Colonic mucosa (tissue), 4 donors: ENCODE measurements around the gene ADAMTS14. TPM values are rescaled to one million over a fixed set of nuclear protein-coding genes. Genes with fewer than 3 reads are reported as not detected.
"Not testable (repeated sequence)": the region's sequence is repeated elsewhere in the genome, so short reads cannot be mapped to it uniquely, and the experiment has no call there.

ENCODE experiments used
- DNase-seq: peaks from one replicate; pipeline ENCODE4 v3.0.0-alpha.2; 2020
- H3K27ac ChIP-seq: fragments of 200-600 bp; one replicate; pipeline ENCODE4 v1.8.0; 2021
- H3K27me3 ChIP-seq: fragments of 200-600 bp; one replicate; pipeline ENCODE4 v1.8.0; 2021
- H3K36me3 ChIP-seq: fragments of 200-600 bp; one replicate; pipeline ENCODE4 v1.8.0; 2021
- H3K4me1 ChIP-seq: fragments of 200-600 bp; one replicate; pipeline ENCODE4 v1.8.0; 2021; ENCODE audit warnings: mild to moderate bottlenecking
- H3K4me3 ChIP-seq: fragments of 200-600 bp; one replicate; pipeline ENCODE4 v1.8.0; 2021
- H3K9ac ChIP-seq, 2 donors: one replicate each; pipeline ENCODE4 v1.7.0; 2013; ENCODE audit warnings: control low read depth in 2 of 2, low read depth in 2 of 2, low read length in 2 of 2
- H3K9me3 ChIP-seq: fragments of 200-600 bp; one replicate; pipeline ENCODE4 v1.8.0; 2021
- intact Hi-C: fragments of 100-400 bp; cut with DNase I; formaldehyde crosslinking; loops from one replicate; pipeline ENCODE4 v1.14.1; 2022
- total RNA-seq, 2 donors: library from RNA; stranded (reverse); fragmentation: NEBNext Ultra II Directional in 1 of 2; extraction: Animal tissue kit (Norgen Biotek cat#: 25700) in 1 of 2; gene quantifications; one replicate each; pipeline ENCODE4 v1.2.1, GENCODE V29; 2021
- TF ChIP-seq, protein P1 (sequence below): fragments of 200-600 bp; IDR thresholded peaks from one replicate; pipeline ENCODE4 v1.8.0; 2022; ENCODE audit warnings: antibody characterized with exemption, mild to moderate bottlenecking
- donor health status: healthy.
- donor health status: DM: no; HTN: no; CAD: no.
- donor health status: DM: no; HTN: no; CAD: no.

ADAMTS14 gene
- total RNA-seq, 2 donors from 2014 or later = 0.93 to 1.5 TPM

DNA sequence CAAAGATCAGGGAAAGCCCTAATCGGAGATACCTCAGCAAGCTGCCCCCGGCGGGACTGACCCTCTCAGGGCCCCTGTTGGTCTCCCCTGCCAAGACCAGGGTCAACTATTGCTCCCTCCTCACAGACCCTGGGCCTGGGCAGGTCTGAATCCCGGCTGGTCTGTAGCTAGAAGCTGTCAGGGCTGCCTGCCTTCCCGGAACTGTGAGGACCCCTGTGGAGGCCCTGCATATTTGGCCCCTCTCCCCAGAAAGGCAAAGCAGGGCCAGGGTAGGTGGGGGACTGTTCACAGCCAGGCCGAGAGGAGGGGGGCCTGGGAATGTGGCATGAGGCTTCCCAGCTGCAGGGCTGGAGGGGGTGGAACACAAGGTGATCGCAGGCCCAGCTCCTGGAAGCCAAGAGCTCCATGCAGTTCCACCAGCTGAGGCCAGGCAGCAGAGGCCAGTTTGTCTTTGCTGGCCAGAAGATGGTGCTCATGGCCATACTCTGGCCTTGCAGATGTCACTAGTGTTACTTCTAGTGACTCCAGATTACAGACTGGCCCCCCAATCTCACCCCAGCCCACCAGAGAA lies 88.8 kb downstream of the ADAMTS14 start:
- intact Hi-C loops = no loop called here
- TF ChIP-seq, protein P1, sequence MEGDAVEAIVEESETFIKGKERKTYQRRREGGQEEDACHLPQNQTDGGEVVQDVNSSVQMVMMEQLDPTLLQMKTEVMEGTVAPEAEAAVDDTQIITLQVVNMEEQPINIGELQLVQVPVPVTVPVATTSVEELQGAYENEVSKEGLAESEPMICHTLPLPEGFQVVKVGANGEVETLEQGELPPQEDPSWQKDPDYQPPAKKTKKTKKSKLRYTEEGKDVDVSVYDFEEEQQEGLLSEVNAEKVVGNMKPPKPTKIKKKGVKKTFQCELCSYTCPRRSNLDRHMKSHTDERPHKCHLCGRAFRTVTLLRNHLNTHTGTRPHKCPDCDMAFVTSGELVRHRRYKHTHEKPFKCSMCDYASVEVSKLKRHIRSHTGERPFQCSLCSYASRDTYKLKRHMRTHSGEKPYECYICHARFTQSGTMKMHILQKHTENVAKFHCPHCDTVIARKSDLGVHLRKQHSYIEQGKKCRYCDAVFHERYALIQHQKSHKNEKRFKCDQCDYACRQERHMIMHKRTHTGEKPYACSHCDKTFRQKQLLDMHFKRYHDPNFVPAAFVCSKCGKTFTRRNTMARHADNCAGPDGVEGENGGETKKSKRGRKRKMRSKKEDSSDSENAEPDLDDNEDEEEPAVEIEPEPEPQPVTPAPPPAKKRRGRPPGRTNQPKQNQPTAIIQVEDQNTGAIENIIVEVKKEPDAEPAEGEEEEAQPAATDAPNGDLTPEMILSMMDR = no peak
- Histone ChIP-seq H3K9ac (no peak overlapping the region), H3K9me3 (no peaks in the 10 kb centered on the region), H3K4me3 (no peak overlapping the region), H3K27ac (no peak overlapping the region), H3K27me3 (no peaks in the 10 kb centered on the region), H3K4me1 (no peaks in the 10 kb centered on the region), H3K36me3 (no peaks in the 10 kb centered on the region)
- DNase-seq = no peak

DNA sequence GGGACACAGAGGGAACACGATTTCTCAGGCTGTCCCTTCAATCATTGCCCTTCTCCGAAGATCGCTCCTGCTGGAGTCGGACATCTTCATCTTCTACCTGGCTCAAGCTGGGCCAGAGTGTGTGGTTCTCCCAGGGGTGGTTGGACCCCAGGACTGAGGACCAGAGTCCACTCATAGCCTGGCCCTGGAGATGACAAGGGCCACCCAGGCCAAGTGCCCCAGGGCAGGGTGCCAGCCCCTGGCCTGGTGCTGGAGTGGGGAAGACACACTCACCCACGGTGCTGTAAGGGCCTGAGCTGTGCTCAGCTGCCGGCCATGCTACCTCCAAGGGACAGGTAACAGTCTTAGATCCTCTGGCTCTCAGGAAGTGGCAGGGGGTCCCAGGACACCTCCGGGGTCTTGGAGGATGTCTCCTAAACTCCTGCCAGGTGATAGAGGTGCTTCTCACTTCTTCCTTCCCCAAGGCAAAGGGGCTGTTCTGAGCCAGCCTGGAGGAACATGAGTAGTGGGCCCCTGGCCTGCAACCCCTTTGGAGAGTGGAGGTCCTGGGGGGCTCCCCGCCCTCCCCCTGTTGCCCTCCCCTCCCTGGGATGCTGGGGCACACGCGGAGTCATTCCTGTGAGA lies 89.5 kb downstream of the ADAMTS14 start:
- intact Hi-C loops = no loop called here
- Histone ChIP-seq H3K4me3 (no peak overlapping the region), H3K27me3 (no peaks in the 10 kb centered on the region), H3K4me1 (no peaks in the 10 kb centered on the region), H3K27ac (no peak overlapping the region), H3K36me3 (no peaks in the 10 kb centered on the region), H3K9ac (no peak overlapping the region), H3K9me3 (no peaks in the 10 kb centered on the region)
- TF ChIP-seq, protein P1 = no peak
- no peak for DNase-seq

DNA sequence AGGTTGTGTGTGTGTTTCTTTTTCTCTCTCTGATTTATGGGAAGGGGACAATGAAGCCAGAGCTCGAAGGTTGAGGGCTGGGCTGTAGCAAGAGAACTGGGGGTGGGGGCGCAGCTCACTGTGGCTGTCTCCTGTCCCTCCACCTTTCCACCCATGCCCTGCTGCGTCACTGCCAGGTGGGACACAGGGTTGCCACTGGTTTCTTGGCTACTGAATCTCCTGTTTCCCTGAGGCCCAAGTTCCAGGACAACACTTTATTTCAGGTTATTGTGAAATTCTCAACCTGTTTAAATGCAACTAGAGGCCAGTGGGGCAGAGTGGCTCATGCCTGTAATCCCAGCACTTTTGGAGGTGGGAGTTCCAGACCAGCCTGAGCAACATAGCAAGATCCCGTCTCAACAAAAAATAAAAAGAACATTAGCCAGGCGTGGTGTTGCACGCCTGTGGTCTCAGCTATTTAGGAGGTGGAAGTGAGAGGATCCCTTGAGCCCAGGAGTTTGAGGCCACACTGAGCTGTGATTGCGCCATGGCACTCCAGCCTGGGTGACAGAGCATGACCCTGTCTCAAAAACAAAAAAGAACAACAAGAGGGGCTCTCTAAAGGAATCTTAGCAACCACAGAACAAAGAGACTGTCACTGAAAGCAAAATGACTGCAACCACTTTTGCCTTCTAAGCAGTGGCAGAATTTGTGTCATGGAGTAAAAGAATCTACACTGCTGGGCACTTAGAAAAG lies 90.3 kb downstream of the ADAMTS14 start:
- no peak overlapping the region for H3K27ac ChIP-seq
- no peaks in the 10 kb centered on the region for H3K36me3 ChIP-seq
- intact Hi-C loops = no loop called here
- H3K27me3 ChIP-seq = no peaks in the 10 kb centered on the region
- no peaks in the 10 kb centered on the region for H3K9me3 ChIP-seq
- no peak for DNase-seq
- H3K4me3 ChIP-seq = no peak overlapping the region
- H3K9ac ChIP-seq = no peak overlapping the region
- no peaks in the 10 kb centered on the region for H3K4me1 ChIP-seq
- TF ChIP-seq, protein P1 = no peak

DNA sequence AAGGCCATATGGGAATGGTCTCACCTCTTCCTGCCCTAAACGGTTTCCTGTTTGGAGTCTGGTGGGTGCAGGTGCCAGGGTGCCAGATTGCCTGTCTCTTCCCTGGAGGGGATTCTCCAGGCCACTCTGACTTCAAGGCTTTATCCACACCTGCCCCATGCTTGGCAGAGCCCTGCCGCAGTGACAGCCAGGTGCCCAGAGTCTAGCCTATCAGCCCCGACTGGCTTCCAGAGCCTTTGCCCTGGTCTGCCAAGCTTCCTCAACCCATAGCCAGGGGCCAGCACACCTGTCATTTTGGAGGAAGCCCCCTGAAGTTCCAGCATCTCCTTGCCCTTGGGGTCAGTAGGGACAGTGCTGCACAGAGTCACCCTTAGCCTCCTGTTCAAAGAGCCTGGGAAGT lies 91.3 kb downstream of the ADAMTS14 start:
- H3K27me3 ChIP-seq = no peaks in the 10 kb centered on the region
- no peaks in the 10 kb centered on the region for H3K36me3 ChIP-seq
- H3K9ac ChIP-seq = no peak overlapping the region
- intact Hi-C loops = no loop called here
- DNase-seq = no peak
- H3K4me3 ChIP-seq = no peak overlapping the region
- H3K4me1 ChIP-seq = no peaks in the 10 kb centered on the region
- no peak overlapping the region for H3K27ac ChIP-seq
- TF ChIP-seq, protein P1 = no peak
- no peaks in the 10 kb centered on the region for H3K9me3 ChIP-seq

DNA sequence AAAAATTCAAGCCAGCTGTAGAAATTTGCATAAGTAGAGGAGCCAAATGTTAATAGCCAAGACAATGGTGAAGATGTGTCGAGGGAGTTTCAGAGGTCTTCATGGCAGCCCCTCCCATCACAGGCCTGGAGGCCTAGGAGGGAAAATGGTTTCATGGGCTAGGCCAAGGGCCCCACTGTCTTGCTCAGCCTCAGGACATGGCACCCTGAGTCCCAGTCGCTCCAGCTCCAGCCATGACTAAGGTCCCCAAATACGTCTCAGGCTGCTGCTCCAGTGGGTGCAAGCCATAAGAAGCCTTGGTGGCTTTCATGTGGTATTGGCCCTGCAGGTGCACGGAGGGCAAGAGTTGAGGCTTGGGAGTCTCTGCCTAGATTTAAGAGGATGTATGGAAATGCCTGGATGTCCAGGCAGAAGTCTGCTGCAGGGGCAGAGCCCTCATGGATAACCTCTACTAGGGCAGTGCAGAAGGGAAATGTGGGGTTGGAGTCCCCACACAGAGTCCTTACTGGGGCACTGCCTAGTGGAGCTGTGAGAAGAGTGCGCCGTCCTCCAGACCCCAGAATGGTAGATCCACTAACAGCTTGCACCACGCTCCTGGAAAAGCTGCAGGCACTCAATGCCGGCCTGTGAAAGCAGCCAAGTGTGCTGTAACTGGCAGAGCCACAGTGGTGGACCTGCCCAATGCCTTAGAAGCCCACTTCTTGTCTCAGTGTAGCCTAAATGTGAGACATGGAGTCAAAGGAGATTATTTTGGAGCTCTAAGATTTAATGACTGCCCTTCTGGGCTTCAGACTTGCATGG lies 93.7 kb downstream of the ADAMTS14 start:
- TF ChIP-seq, protein P1 = no peak
- Histone ChIP-seq H3K27ac (no peak overlapping the region), H3K9me3 (no peaks in the 10 kb centered on the region), H3K36me3 (no peaks in the 10 kb centered on the region), H3K4me1 (no peaks in the 10 kb centered on the region), H3K4me3 (no peak overlapping the region), H3K9ac (no peak overlapping the region), H3K27me3 (no peaks in the 10 kb centered on the region)
- no peak for DNase-seq
- intact Hi-C loops = no loop called here

DNA sequence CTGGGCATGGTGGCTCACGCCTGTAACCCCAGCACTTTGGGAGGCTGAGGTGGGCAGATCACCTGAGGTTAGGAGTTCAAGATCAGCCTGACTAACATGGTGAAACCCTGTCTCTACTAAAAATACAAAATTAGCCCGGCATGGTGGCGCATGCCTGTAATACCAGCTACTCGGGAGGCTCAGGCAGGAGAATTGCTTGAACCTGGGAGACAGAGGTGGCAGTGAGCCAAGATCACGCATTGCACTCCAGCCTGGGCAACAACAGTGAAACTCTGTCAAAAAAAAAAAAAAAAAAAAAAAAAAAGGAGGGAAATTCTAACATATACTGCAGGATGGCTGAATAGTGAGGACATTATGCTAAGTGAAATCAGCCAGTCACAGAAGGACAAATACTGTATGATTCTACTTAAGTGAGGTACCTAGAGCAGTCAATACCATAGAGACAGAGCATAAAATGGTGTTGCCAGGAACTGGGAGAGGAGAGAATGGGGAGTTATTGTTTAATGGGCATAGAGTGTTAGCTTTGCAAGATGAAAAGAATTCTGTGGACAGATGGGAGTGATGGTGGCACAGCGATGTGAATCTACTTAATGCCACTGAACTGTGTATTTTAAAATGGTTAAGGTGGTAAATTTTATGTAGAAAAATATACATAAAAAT lies 95.8 kb downstream of the ADAMTS14 start:
- H3K9me3 ChIP-seq, H3K27me3 ChIP-seq, H3K4me3 ChIP-seq, H3K9ac ChIP-seq, H3K4me1 ChIP-seq, H3K36me3 ChIP-seq, DNase-seq, intact Hi-C loops, H3K27ac ChIP-seq: not testable (repeated sequence)
